AG20443 (cell line): ENCODE data around the gene RPL28.

Experiments used
- DNase-seq: peaks from one replicate; pipeline ENCODE4 v3.0.0; 2012; ENCODE audit warnings: low spot score, mixed read lengths

RPL28 gene

DNA sequence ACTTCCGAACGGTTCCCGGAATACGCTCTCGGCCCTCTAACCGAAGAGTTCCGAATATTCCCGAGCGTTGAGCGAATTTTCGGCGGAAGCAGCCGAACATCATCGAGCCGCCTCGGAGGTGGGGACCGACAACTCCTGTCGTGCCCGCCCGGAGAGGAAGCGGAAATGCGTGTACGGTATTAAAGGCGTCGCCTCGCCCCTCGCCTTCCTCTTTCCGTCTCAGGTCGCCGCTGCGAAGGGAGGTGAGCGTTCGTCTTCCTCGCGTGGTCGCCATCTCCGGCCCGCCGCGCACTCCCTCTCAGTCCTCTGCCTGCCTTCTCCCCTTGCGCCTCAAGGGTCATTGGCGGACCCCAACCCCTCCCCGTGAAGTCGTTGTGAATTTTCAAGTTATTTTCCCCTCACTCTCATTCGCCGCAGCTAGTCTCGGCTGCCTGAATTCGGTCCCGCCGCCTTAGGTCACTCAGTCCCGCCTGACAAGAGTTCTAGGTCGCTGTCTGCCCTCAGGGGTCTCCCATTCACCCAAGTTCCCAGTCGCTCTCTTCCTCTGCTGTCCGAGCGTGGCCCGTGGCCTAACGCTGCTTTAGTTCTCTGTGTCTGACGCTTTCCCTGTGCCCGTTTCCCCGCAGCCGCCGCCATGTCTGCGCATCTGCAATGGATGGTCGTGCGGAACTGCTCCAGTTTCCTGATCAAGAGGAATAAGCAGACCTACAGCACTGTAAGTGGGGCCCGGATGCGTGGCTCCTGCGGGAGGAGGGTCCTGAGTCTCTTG lies at the start of gene RPL28:
TSS of gene RPL28 (plus strand) at position 209 of the 769 bp plus-strand sequence. CDS start at position 635, 426 bp downstream.
- DNase-seq, result peak; percentile 96

DNA sequence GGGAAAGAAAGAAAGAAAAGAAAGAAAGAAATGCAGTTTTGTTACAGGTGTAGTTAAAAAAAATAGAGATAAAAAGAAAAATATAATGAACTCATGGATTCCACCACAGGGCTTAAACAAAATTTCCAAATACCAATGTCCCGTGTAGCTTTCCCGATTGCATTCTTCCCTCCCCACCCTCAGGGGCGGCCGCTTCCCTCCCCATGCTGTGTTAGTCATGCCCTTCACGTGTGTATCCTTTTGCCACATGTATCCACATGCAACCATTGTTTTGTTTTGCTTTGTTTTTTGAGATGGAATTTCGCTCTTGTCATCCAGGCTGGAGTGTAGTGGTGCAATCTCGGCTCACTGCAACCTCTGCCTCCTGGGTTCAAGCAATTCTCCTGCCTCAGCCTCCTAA lies 49.6 kb upstream of the RPL28 start:
- DNase-seq, result peak; percentile 80

- DNase-seq, result peak; percentile 99
Observed at GRCh38 chr19:55339105-55339888, 46.4 kb upstream of the RPL28 start, which contains the start of gene KMT5C. KMT5C (plus strand) TSS chr19:55339876; CDS start chr19:55341937, 2,061 bp downstream.

DNA sequence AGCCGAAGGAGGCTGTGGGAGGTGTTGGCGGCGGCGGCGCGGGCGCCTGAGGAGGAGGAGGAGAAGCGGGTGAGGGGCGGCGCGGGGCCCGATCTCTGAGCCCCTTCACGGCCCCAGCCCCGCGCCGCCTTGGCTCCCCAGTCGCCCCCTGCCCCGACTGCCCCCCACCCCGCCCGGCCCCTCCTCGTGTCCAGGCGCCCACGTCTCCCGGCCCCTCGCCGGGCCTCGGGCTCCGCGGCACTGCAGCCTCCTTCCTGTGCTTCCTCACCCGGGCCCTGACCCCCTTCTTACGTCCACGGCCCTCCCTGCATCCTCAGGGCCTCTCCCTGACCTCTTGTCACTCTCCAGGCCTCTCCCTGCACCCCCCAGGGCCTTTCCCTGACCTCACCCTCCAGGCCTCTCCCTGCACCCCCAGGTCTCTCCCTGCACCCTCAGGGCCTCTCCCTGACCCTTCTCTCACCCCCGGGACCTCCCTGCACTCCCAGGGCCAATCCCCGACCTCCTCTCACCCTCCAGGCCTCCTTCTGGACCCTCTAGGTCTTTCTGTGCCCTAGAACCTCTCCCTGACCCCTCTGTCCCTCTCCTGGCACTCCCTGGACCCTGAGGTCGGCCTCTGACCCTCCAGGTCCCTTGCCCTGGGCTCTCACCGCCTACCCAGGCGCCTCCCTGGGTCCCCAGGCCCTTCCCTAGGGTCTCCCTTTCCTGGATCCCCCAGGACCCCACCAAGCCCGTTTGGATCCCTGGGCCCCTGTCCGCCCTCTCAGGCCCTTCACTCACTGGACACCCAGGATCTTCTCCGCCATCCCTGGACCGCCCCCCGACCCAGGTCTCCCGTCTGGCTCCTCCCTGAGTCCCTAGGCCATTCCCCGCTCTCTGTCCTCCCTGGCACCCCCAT lies 45.6 kb upstream of the RPL28 start:
- DNase-seq, result no peak

GRCh38 chr19:55340784-55341147 lies 45.0 kb upstream of the RPL28 start:
- DNase-seq, result no peak

DNA sequence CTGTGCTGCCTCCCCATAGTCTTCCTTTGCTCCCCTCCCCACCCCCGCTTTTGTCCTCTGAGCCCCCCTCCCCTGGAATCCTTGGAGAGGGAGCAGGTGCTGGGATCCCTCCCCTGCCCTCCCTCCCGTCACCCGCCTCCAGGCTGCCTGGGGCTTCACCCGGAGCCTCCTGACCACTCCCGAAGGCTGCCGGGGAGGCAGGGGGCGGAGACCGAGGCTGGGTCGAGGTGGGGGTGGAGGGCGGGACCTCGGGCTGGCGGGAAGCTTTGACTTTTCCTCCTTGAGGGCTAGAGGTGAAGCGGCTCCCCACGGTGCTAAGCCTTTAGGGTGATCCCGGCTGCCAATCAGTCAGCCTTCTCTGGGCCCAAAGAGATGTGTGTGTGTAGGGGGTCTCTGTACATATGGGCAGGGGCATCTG lies 44.6 kb upstream of the RPL28 start:
- DNase-seq, result peak; percentile 93

DNA sequence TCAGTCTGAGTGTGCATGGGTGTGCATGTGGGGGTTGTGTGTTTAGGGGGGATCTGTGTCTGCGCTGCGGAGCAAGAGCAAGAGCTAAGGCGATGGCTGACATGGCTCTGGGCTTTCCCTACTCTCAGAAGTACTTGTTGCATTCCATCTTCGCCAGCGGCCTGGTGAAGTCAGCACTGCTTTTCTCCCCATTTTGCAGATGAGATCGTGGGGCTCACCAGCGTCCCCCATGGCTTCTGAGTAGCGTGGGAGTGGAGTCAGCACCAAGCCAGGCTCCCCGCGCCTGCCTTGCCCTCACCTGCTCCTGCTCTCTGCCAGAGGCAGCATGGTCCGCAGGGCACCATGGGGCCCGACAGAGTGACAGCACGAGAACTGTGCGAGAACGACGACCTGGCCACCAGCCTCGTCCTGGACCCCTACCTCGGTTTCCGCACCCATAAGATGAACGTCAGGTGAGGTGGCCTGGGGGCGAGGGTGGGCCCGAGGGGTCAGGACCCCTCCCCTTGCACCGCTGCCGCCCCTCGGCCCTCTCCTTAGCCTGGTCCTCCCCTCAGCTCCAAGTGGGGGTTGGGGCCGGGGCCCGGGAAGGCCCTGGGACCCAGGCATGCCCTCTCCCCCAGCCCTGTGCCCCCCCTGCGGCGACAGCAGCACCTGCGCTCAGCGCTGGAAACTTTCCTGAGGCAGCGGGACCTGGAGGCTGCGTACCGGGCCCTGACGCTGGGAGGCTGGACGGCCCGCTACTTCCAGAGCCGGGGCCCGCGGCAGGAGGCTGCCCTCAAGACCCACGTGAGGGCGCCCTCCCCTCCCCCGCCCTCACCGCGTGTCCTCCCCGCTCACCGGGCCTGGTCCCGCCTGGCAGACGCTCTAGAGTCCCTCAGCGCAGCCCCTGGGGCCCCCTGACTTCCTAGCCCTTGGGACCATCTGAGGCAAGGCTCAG lies 43.9 kb upstream of the RPL28 start:
- DNase-seq, result no peak

GRCh38 chr19:55344444-55344843 lies 41.3 kb upstream of the RPL28 start:
- no peak for DNase-seq

- no peak for DNase-seq
Observed at GRCh38 chr19:55345101-55345817, 40.5 kb upstream of the RPL28 start.

DNA sequence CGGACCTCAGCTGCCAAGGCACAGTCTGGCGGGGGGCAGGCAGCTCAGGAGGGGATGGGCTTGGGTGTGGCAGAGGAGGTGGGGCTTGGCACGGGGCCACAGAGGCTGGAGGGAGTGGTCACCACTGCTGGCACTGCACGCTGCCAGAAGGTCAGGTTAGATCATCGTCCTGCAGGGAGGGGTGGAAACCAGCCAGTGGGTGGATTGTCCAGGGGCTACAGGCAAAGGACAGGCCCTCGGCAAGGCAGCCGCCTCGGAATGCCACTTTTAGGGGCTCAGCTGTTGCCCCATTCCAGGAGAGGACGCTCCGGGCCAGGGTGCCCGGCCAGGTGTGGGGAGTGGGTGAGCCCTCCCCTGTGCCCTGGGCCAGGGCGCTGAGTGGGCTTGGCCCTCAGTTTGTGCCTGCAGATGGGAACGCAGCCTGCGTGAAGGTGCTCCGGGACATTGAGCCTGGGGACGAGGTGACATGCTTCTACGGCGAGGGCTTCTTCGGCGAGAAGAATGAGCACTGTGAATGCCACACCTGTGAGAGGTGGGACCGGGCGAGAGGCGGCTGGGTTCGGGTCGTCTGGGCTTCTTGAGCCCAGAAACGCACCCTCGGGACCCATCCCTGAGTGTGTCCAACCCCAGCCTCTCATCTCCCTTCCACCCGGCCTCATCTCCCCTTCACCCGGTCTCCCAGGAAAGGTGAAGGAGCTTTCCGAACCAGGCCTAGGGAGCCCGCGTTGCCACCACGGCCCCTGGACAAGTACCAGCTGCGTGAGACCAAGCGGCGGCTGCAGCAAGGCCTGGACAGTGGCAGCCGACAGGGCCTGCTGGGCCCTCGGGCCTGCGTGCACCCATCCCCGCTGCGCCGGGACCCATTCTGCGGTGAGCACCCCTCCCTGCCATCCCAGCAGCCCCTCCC lies 39.7 kb upstream of the RPL28 start:
- peak; percentile 65 for DNase-seq

- DNase-seq, result no peak
Observed at GRCh38 chr19:55346725-55347441, 38.8 kb upstream of the RPL28 start.

GRCh38 chr19:55347442-55348009 lies 38.2 kb upstream of the RPL28 start:
- no peak for DNase-seq

GRCh38 chr19:55348317-55349034 lies 37.3 kb upstream of the RPL28 start:
- DNase-seq, result no peak

DNA sequence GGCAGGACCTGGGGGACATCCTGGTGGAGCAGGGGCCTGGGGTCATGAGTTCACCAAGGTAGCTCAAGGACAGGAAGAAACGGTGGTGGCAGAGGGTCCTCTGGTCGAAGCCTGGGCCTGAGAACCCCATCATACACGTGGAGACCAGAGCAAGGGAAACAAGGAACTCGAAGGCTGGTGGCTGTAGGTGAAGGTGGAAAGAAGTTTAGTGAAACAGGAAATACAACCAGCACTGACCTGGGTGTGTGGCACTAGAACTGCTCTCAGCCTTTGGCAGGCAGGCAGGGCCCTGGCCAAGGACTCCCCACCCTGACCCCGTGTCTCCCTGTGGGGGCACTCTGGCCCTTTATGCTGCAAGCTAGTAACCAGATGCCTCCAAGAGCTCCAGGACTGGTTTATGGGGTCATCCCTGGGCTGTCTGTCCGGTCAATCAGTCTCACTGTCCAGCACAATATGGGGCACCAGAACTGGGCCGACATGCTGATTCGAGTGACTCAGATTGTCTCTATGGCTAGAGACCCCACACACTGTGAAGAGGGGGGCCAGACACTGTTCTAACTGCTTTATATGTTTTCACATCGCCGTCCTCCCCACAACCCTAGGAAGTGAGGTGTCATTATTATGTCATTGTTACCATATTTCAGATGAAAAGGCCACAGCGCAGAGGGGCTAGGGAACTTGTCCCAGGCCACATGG lies 35.0 kb upstream of the RPL28 start:
- DNase-seq, result no peak

DNA sequence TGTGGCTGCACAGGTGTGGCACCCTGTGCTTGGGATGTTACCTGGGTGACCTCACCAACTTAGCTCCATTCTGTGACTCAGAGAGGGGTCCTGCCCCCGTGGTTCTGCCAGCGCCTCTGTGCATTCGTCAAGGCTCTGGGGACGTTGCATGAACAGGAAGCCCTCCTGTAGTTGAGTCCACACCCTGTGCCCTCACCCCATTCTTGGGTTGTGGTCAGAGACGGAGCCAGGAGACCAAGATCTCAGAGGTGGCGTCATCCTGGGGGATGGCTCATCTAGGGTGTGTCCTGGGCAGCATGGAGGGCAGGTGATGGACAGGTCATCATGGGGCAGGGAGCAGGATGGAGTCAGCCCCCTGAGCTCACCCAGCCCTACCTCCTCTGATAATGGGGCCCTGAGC lies 33.7 kb upstream of the RPL28 start:
- DNase-seq, result no peak

DNA sequence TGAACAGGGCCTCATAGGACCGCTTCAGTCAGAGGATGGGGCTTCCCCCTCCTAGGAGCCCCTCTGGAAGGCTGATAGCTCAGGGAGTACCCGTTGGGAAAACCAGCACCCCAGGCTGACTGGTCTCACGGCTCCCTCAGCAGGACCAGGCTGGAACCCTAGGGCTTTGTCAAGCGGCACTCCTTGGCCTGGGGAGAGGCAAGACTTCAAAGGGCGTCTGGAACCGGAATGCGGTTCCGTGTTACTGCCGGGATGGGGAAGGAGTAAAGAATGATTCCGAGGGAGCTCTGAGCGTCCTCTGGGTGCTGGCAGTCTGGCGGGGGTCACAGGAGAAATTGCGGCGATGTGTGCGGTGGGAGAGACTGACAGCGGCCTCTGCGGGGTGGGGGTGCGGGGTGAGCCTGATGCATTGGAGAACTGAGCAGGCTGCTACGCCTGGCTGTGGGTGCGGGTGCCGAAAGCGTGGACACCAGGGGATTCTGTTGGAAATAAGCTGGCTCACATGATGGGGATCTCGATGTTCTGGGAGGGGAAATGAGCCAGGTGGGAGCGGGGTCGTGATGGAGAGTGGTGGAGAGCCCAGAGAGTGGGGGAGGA lies 33.1 kb upstream of the RPL28 start:
- no peak for DNase-seq

DNA sequence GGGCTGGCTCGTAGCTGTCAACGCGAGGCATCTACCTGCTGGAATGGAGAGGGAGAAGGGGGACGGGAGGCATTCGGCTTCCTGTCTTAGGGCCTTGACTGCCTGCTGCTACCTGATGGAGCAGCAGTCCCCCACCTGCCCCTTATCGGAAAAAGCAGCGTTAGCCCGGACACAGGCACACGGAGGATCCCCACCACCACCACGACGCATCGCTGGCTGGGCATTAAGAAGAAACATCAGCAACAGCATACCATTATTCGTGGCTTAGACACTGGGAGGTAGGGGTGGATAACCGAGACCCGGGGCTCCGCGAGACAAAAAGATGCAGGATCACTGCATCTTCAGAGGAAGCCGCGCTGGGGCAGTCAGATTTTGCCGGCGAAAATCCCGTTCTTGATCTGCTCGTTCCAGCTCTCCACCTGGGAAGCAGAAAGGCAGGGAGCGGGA lies 32.4 kb upstream of the RPL28 start:
- no peak for DNase-seq
